T-helper 1 cell treated with Interleukin-12 subunit alpha and Interleukin-12 subunit beta and Interleukin-4 antibody, amounts not matched to agents 30 μg/mL and 1 μg/mL, for 36 hours (primary cell): ENCODE data around the gene GANC.

ENCODE experiments used
- H3K27ac Mint-ChIP-seq: one replicate; pipeline ENCODE4 v1.8.0; 2021; ENCODE audit warnings: mild to moderate bottlenecking, mixed read lengths
- H3K27me3 Mint-ChIP-seq: one replicate; pipeline ENCODE4 v1.8.0; 2021; ENCODE audit warnings: low read depth, mixed read lengths
- H3K36me3 Mint-ChIP-seq: one replicate; pipeline ENCODE4 v1.8.0; 2021; ENCODE audit warnings: low read depth, mixed read lengths
- H3K4me1 Mint-ChIP-seq: one replicate; pipeline ENCODE4 v1.8.0; 2021; ENCODE audit warnings: low read depth, mixed read lengths
- H3K4me3 Mint-ChIP-seq: one replicate; pipeline ENCODE4 v1.8.0; 2021; ENCODE audit warnings: mild to moderate bottlenecking, moderate library complexity, mixed read lengths
- H3K9me3 Mint-ChIP-seq: one replicate; pipeline ENCODE4 v1.8.0; 2021; ENCODE audit warnings: mixed read lengths

Gene GANC

DNA sequence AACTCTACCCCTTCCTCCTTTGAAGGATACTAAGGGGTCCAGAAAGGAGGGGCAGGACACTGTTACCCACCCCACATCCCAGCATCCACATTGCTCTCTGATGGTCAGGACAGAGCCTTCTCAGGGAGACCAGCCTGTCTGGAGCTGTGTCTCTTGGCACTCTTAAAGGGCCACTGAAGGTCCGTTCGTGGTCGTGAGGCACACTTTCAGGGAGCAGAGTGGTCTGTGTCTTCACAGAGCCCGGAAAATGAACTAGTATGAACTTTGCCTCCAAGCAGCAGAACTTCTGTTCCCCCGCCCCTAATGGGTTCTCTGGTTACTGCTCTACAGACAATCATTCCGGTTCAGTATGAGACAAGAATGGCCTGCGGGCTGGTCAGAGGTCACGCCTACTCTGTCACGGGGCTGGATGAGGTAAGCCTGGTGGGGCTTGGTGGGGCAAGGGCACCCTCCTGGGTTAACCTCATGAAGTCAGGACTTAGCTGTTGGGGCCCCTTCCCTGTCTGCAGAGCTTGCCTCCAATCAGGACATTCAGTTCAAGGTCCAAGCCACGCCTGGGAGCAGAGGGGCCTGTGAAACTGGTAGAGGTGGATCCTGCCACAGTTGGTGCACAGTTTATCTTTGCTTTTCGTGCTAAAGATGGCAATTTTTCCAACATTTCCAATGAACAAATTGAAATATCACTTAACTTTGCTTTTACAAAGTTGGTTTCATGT lies 119.5 kb downstream of the GANC start:
- no peaks in the 10 kb centered on the region for H3K4me1 Mint-ChIP-seq
- no peaks in the 10 kb centered on the region for H3K36me3 Mint-ChIP-seq
- no peaks in the 10 kb centered on the region for H3K9me3 Mint-ChIP-seq
- H3K27me3 Mint-ChIP-seq: no peaks in the 10 kb centered on the region
- no peak overlapping the region for H3K4me3 Mint-ChIP-seq
- no peak overlapping the region for H3K27ac Mint-ChIP-seq

DNA sequence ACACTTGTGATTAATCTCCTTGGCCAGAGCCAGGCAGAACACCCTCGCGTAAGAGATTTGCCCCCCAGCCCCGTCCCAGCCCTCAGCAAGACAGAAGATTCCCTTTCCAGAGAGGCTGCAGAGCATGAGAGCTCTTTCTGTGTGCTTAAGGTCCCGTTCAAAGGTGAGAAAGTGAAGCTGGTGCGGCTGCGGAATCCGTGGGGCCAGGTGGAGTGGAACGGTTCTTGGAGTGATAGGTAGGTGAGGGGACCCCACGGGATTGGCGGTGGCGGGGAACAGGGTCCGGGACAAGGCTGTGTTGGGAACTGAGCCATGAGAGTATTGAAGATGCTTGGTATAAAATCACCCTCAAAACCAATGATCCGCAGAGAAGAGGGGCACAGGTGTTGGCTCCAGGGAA lies 121.1 kb downstream of the GANC start:
- Mint-ChIP-seq H3K36me3 (no peaks in the 10 kb centered on the region), H3K27ac (no peak overlapping the region), H3K27me3 (no peaks in the 10 kb centered on the region), H3K4me3 (no peak overlapping the region), H3K9me3 (no peaks in the 10 kb centered on the region), H3K4me1 (no peaks in the 10 kb centered on the region)

DNA sequence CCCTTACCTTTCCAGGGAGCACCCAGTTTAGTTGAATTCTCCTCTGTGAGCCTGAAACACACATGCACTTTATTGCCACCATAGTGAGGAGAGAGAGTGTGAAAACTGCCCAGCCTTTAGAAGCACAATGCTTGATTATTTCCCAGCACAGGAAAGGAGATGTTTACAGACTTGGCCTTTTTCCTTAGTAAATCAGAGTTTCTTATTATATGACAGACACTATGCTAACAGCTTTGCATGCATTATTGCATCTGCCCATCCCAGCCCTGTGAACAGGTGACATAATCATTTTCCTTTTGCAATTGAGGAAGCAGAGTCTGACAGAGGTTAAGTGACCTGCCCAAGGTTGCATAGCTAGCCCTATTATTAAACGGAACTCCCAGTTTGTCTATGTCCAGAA lies 122.8 kb downstream of the GANC start:
- no peaks in the 10 kb centered on the region for H3K27me3 Mint-ChIP-seq
- no peaks in the 10 kb centered on the region for H3K9me3 Mint-ChIP-seq
- H3K36me3 Mint-ChIP-seq: peaks cover 2% of the 10 kb centered on the region
- H3K27ac Mint-ChIP-seq: no peak overlapping the region
- H3K4me3 Mint-ChIP-seq: no peak overlapping the region
- H3K4me1 Mint-ChIP-seq: no peaks in the 10 kb centered on the region

DNA sequence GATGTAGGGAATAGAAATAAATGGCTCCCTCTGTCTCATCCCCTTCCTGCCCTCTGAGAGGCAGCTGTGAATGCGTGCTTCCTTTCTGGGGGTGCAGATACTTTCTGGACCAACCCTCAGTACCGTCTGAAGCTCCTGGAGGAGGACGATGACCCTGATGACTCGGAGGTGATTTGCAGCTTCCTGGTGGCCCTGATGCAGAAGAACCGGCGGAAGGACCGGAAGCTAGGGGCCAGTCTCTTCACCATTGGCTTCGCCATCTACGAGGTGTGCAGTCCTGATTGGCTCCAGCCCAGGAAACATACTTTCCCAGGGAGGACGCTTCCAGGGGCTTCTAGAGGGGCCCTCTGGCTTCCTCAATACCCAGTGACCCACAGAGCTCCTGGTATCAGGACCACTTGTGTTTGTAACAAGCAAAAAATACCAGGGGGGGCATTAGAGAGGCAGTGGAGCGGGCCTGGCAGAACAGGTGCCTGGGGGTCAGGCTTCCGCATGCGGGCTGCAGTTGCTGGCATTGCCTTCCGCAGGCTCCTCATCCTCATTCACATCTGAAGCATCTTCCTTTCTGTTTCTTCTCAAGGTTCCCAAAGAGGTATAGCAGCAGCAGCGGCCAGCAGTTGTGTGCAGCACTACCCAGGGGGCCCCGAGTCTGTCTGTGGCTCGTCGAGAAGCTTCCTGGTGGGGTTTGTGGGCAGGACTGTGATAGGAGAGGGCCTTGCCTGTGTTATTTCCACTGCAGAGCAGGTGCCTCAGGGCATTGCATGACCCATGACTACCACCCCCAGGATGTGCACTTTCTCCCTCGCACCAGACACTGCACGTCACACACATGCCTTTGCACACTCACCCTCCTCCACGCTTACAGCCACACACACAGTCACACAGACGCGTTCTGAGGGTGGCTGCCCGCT lies 128.8 kb downstream of the GANC start:
- Mint-ChIP-seq H3K27ac (no peak overlapping the region), H3K27me3 (no peaks in the 10 kb centered on the region), H3K9me3 (no peaks in the 10 kb centered on the region), H3K4me1 (peaks cover 8% of the 10 kb centered on the region), H3K4me3 (no peak overlapping the region), H3K36me3 (peaks cover 2% of the 10 kb centered on the region)

DNA sequence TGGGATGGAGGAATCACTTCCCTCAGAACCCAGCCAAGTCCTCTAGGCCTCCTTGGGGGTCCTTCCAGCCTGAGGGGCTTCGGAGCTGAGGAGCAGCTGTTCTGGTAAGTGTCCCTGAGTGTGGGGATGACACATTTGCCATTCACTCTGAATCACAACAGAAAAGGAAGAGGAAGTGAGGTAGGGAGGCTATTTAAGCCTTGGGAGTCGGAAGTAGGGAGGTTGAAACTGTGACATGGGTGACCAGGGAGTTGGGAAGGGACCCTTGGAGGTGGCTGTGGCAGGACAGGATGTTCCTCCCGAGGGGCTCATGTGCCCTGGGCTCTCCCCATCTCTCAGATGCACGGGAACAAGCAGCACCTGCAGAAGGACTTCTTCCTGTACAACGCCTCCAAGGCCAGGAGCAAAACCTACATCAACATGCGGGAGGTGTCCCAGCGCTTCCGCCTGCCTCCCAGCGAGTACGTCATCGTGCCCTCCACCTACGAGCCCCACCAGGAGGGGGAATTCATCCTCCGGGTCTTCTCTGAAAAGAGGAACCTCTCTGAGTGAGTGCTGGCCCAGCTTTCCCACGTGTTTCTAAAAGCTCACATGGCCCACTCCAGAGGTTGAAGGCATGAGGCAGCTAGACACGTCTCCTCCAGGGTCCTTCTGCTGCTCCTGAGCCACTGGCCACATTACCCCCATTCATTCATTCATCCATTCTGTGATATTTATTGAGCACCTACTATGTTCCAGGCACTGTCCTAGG lies 129.6 kb downstream of the GANC start:
- Mint-ChIP-seq H3K27me3 (no peaks in the 10 kb centered on the region), H3K4me3 (no peak overlapping the region), H3K4me1 (peaks cover 8% of the 10 kb centered on the region), H3K9me3 (no peaks in the 10 kb centered on the region), H3K36me3 (peaks cover 2% of the 10 kb centered on the region), H3K27ac (no peak overlapping the region)

DNA sequence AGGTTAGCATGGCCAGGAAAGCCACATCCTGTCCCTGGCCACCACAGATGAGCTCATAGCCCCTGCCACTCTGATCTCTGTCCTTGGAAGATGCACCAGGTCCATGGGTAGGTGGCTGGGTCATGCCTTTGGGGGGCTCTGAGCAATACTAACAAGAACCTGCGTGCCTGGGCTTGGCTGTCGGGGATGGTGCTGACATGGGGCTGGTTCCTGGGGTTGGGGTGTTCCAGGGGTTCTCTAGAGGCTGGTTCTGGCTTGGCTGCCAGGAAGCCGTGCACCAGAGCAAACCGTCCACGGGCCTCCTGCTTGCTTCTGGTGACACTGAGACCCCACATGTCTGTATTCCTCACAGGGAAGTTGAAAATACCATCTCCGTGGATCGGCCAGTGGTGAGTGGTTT lies 130.4 kb downstream of the GANC start:
- Mint-ChIP-seq H3K27me3 (no peaks in the 10 kb centered on the region), H3K4me1 (peaks cover 8% of the 10 kb centered on the region), H3K9me3 (no peaks in the 10 kb centered on the region), H3K36me3 (peaks cover 2% of the 10 kb centered on the region), H3K27ac (no peak overlapping the region), H3K4me3 (no peak overlapping the region)

DNA sequence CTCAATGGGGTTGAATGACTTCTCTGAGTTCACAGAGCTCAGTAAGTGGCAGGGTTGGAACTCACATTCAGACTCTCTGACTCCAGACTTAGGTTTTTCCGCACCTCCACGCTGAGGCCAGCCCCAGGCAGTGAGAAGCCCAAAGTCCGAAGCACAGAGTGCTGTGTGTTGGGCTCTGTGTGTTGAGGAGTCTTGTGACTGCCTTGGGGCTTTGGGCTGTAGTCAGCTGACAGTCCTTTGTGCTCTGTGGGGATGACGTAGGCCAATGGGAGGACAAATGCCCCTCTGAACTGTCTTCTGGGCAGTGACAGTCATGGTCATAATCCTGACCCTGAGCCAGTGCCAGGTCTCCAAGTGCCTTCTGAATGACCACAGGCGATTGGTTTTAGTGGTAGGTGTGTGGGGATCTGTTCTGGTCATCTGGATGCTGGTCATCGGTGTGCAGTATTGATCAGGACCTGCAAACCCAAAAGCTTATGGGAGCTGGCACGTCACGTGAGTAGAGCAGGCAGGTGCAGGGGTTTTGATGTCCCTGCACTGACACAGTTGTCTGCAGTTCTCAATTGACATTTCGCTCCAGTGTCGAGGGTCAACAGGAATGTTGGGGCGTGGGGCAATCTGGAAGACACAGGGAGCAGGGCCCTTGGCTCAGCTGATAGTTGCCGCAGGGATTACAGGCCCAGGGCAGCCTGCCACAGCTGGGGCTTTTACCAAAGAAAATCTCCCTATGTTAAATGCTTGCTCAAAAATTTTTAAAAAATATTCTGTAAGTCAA lies 131.6 kb downstream of the GANC start:
- no peak overlapping the region for H3K27ac Mint-ChIP-seq
- no peaks in the 10 kb centered on the region for H3K9me3 Mint-ChIP-seq
- H3K4me3 Mint-ChIP-seq: no peak overlapping the region
- H3K27me3 Mint-ChIP-seq: no peaks in the 10 kb centered on the region
- H3K36me3 Mint-ChIP-seq: peaks cover 2% of the 10 kb centered on the region
- peaks cover 8% of the 10 kb centered on the region for H3K4me1 Mint-ChIP-seq

DNA sequence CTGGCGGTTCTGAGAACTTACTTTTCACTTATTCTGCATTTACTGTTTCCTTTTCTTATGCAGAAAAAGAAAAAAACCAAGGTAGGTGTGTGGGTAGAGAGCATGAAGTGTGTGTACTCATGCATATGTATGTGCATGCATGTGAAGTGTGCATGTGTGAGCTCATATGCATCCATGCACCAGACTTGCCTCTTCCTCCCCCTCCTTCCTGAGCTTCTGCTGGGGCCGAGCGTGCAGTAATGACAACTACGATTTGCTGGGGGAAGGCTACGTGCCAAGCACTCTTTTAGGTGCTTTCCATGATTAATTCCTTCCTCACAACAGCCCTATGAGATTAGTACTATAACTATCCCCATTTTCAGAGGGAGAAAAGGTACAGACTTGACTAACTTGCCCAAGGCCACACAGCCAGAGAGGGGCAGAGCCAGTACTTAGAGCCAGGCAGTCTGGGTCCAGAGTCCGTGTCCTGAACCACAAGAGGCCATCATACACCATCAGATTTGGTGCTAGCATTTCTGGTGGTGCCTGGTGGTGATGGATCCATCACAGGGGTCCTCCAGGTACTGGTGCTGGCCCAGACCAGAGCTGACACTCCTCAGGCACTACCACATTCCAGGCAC lies 133.0 kb downstream of the GANC start:
- peaks cover under 1% of the 10 kb centered on the region for H3K36me3 Mint-ChIP-seq
- H3K4me3 Mint-ChIP-seq: no peak overlapping the region
- no peaks in the 10 kb centered on the region for H3K9me3 Mint-ChIP-seq
- H3K27ac Mint-ChIP-seq: no peak overlapping the region
- H3K4me1 Mint-ChIP-seq: peaks cover 8% of the 10 kb centered on the region
- no peaks in the 10 kb centered on the region for H3K27me3 Mint-ChIP-seq
